SU-DHL-6 (cell line): ENCODE measurements around the gene FANCC.
A peak's percentile ranks its signal among the peaks of the same experiment; 100 is the strongest.

Source experiments
- H2AFZ ChIP-seq: fragments of 200-600 bp; sonication (generic); 2 replicates; pipeline ENCODE4 v1.6.1; 2014; ENCODE audit warnings: low read depth, mild to moderate bottlenecking, moderate library complexity, mixed read lengths, antibody characterized with exemption, low read length; ENCODE audit not compliant: severe bottlenecking
- H3F3A ChIP-seq: fragments of 200-600 bp; shearing (Covaris generic); 2 replicates; pipeline ENCODE4 v1.6.0; 2016; ENCODE audit warnings: antibody characterized with exemption, mild to moderate bottlenecking; ENCODE audit not compliant: insufficient read depth
- H3K27ac ChIP-seq: fragments of 200-600 bp; sonication (generic); 2 replicates; pipeline ENCODE4 v1.5.1; 2016; ENCODE audit warnings: low read depth, mild to moderate bottlenecking, low read length, moderate library complexity, mixed read lengths
- H3K27me3 ChIP-seq: fragments of 200-600 bp; sonication (generic), shearing (Covaris generic); 2 replicates; pipeline ENCODE4 v1.6.0; 2014; ENCODE audit warnings: mild to moderate bottlenecking, low read length
- H3K36me3 ChIP-seq: fragments of 200-600 bp; sonication (generic); 2 replicates; pipeline ENCODE4 v1.6.1; 2014; ENCODE audit warnings: mild to moderate bottlenecking, low read length, mixed read lengths
- H3K4me2 ChIP-seq: fragments of 300-600, 200-600 bp; shearing (Covaris generic), sonication (generic); 2 replicates; pipeline ENCODE4 v1.6.0; 2014; ENCODE audit warnings: low read length, low read depth, mild to moderate bottlenecking; ENCODE audit not compliant: poor library complexity, severe bottlenecking
- H3K4me3 ChIP-seq: fragments of 200-600 bp; sonication (generic); 2 replicates; pipeline ENCODE4 v1.5.1; 2014; ENCODE audit warnings: antibody characterized with exemption, low read length, mild to moderate bottlenecking, mixed read lengths; ENCODE audit not compliant: insufficient read depth, poor library complexity, severe bottlenecking
- H3K79me2 ChIP-seq: fragments of 200-600 bp; sonication (generic); 2 replicates; pipeline ENCODE4 v1.6.1; 2014; ENCODE audit warnings: mild to moderate bottlenecking, low read length, moderate library complexity; ENCODE audit not compliant: insufficient read depth
- H3K9ac ChIP-seq: fragments of 200-600 bp; sonication (generic); 2 replicates; pipeline ENCODE4 v1.7.0; 2014; ENCODE audit warnings: mild to moderate bottlenecking, low read length
- H3K9me2 ChIP-seq: fragments of 200-600 bp; sonication (generic); replicated peaks from 2 replicates; pipeline ENCODE4 v1.6.1; 2014; ENCODE audit warnings: low read length; ENCODE audit not compliant: insufficient read depth
- H3K9me3 ChIP-seq: fragments of 200-600 bp; sonication (generic); 2 replicates; pipeline ENCODE4 v1.6.1; 2014; ENCODE audit warnings: low read length, mixed read lengths; ENCODE audit not compliant: insufficient read depth
- H4K20me1 ChIP-seq: fragments of 200-600 bp; sonication (generic); 2 replicates; pipeline ENCODE4 v1.6.1; 2014; ENCODE audit warnings: low read depth, mild to moderate bottlenecking, antibody characterized with exemption, low read length, moderate library complexity, mixed read lengths
- EZH2phosphoT487 ChIP-seq: fragments of 200-600 bp; sonication (generic), shearing (Covaris generic); conservative IDR thresholded peaks from 2 replicates; pipeline ENCODE4 v1.6.1; 2018; ENCODE audit warnings: mild to moderate bottlenecking, antibody characterized with exemption, low read length, moderate library complexity, mixed read lengths
- TF ChIP-seq, protein P1 (sequence below): fragments of 200-600 bp; sonication (generic); IDR thresholded peaks from one replicate; pipeline ENCODE4 v1.5.1; 2017; ENCODE audit warnings: antibody characterized with exemption, mild to moderate bottlenecking, low read length, moderate library complexity; ENCODE audit not compliant: insufficient read depth, poor library complexity, severe bottlenecking

Gene FANCC

DNA sequence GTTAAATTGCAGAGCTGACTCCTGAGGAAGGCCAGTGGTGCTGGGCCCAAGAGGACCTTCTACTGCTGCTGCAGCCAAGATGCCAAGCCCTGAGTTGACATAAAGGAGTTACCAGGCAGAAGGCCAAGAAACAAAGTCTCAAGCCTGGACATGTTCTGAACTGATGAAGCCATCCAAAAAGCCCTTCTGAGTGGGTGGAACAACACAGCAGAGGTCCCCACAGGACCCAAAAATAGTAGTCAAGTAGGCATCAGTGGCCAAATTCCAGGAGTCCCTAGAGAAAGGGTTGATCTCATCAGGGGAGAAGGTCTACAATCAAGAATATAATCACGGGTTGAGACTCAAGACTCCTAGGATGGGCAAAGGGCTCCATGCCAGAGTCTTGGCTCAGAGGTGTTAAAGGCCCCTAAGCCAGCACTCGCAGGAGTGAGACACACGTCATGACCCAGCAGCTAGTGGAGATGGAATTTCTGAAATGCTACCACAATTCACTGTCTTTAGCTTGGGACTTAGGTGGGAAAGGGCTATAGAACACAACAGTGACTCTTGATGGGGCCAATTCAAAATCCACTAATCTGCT lies 119.7 kb downstream of the FANCC start:
- Histone ChIP-seq H3F3A (no peaks in the 10 kb centered on the region), H4K20me1 (no peaks in the 10 kb centered on the region), H3K36me3 (no peaks in the 10 kb centered on the region), H3K9me3 (no peaks in the 10 kb centered on the region), H2AFZ (no peak overlapping the region), H3K79me2 (no peaks in the 10 kb centered on the region), H3K9ac (no peak overlapping the region), H3K4me3 (no peak overlapping the region), H3K4me2 (no peak overlapping the region), H3K9me2 (no peaks in the 10 kb centered on the region), H3K27me3 (no peaks in the 10 kb centered on the region), H3K27ac (no peak overlapping the region)
- TF ChIP-seq EZH2phosphoT487: no peak
- TF ChIP-seq, protein P1, sequence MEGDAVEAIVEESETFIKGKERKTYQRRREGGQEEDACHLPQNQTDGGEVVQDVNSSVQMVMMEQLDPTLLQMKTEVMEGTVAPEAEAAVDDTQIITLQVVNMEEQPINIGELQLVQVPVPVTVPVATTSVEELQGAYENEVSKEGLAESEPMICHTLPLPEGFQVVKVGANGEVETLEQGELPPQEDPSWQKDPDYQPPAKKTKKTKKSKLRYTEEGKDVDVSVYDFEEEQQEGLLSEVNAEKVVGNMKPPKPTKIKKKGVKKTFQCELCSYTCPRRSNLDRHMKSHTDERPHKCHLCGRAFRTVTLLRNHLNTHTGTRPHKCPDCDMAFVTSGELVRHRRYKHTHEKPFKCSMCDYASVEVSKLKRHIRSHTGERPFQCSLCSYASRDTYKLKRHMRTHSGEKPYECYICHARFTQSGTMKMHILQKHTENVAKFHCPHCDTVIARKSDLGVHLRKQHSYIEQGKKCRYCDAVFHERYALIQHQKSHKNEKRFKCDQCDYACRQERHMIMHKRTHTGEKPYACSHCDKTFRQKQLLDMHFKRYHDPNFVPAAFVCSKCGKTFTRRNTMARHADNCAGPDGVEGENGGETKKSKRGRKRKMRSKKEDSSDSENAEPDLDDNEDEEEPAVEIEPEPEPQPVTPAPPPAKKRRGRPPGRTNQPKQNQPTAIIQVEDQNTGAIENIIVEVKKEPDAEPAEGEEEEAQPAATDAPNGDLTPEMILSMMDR: no peak

DNA sequence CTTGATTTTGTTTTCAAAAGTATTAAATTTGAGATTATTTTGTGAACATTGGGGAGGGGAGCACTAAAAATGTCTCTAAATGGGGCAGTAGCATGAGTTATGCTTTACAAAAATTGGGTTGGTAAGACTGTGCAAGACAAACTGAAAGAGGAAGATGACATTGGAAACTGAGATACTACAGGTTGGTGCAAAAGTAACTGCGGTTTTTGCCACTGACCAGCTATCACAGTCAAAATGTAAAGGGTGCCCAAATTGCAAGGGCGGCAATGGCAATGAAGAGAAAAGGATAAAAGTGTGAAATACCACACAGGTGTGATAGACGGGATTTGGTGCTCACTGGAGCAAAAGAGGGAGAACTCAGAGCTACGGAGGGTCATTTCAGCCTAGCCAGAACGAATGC lies 124.0 kb downstream of the FANCC start:
- no peaks in the 10 kb centered on the region for H3K79me2 ChIP-seq
- H3K9me2 ChIP-seq: no peaks in the 10 kb centered on the region
- TF ChIP-seq EZH2phosphoT487: no peak
- TF ChIP-seq, protein P1: no peak
- H3K9me3 ChIP-seq: no peaks in the 10 kb centered on the region
- H3K27ac ChIP-seq: no peak overlapping the region
- no peaks in the 10 kb centered on the region for H3F3A ChIP-seq
- no peaks in the 10 kb centered on the region for H3K27me3 ChIP-seq
- no peaks in the 10 kb centered on the region for H4K20me1 ChIP-seq
- H3K4me3 ChIP-seq: no peak overlapping the region
- no peaks in the 10 kb centered on the region for H3K36me3 ChIP-seq
- H3K4me2 ChIP-seq: no peak overlapping the region
- no peak overlapping the region for H2AFZ ChIP-seq
- no peak overlapping the region for H3K9ac ChIP-seq

DNA sequence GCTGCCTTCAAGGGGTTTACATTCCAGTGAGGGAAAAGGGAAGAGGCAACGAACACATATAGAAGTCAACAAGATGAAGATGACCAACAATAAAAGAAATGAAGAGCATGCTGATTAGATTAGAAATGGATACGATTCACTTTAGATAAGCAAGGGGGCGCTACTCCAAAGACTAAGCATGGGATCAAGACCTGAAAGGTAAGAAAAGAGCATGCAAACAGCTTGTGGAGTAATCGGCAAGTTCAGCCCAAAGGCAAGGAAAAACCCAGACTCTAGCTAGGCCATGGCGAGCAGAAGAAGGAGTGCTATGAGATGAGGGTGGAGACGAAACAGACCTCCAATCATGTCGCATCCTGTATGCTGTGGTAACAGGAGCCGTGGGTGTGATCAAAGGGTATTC lies 124.4 kb downstream of the FANCC start:
- Histone ChIP-seq H3K27ac (no peak overlapping the region), H3K9me2 (no peaks in the 10 kb centered on the region), H3K27me3 (no peaks in the 10 kb centered on the region), H3K9me3 (no peaks in the 10 kb centered on the region), H3K79me2 (no peaks in the 10 kb centered on the region), H2AFZ (no peak overlapping the region), H3K36me3 (no peaks in the 10 kb centered on the region), H4K20me1 (no peaks in the 10 kb centered on the region), H3F3A (no peaks in the 10 kb centered on the region), H3K4me3 (no peak overlapping the region), H3K4me2 (no peak overlapping the region), H3K9ac (no peak overlapping the region)
- TF ChIP-seq, protein P1: peak; percentile 12
- TF ChIP-seq EZH2phosphoT487: no peak

DNA sequence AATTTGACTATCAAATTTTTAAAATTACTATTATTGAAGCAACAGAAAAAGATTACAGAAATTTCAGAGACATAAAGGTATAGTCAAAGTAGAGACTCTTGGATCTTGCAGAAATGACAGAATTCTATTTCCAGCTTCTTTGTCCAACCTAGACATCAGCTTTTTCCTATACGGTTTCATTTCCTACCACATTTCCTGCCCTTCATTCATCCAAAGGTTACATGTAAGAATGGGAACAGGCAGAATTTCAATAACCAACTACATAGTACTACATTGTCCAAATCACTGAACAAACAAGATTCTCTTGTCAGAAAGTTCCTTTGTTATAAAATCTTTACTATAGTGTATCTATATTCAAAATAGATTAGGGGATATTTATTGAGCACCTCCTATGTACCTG lies 124.9 kb downstream of the FANCC start:
- H3K36me3 ChIP-seq: no peaks in the 10 kb centered on the region
- H3K27ac ChIP-seq: no peak overlapping the region
- no peak overlapping the region for H3K9ac ChIP-seq
- H3K27me3 ChIP-seq: no peaks in the 10 kb centered on the region
- no peaks in the 10 kb centered on the region for H3K79me2 ChIP-seq
- H3K4me3 ChIP-seq: no peak overlapping the region
- no peak overlapping the region for H3K4me2 ChIP-seq
- H4K20me1 ChIP-seq: no peaks in the 10 kb centered on the region
- H3F3A ChIP-seq: no peaks in the 10 kb centered on the region
- H3K9me3 ChIP-seq: no peaks in the 10 kb centered on the region
- H3K9me2 ChIP-seq: no peaks in the 10 kb centered on the region
- TF ChIP-seq, protein P1: no peak
- no peak for TF ChIP-seq EZH2phosphoT487
- no peak overlapping the region for H2AFZ ChIP-seq
